Esophagus (tissue), 2 donors: Measurements from ENCODE around the gene PLXNC1. TPM values are rescaled to one million over a fixed set of nuclear protein-coding genes. Genes with fewer than 3 reads are reported as not detected.

Experiments
- H3K27ac ChIP-seq, 2 donors: one replicate each; pipeline ENCODE4 v1.5.1; 2013; ENCODE audit warnings: low read depth in 2 of 2, mild to moderate bottlenecking in 2 of 2, inconsistent platforms in 1 of 2, low read length in 1 of 2, moderate library complexity in 1 of 2
- H3K27me3 ChIP-seq, 2 donors: one replicate each; pipeline ENCODE4 v1.6.1; 2013; ENCODE audit warnings: low read length in 2 of 2, control low read depth in 1 of 2, mild to moderate bottlenecking in 1 of 2; ENCODE audit not compliant: insufficient read depth in 2 of 2, control insufficient read depth in 1 of 2
- H3K36me3 ChIP-seq, 2 donors: one replicate each; pipeline ENCODE4 v1.6.1; 2013; ENCODE audit warnings: low read length in 1 of 2; ENCODE audit not compliant: control insufficient read depth in 2 of 2, insufficient read depth in 2 of 2
- H3K4me1 ChIP-seq, 2 donors: one replicate each; pipeline ENCODE4 v1.6.1; 2013; ENCODE audit warnings: low read length in 1 of 2; ENCODE audit not compliant: control insufficient read depth in 2 of 2, insufficient read depth in 2 of 2
- H3K4me3 ChIP-seq, 2 donors: one replicate each; pipeline ENCODE4 v1.5.1; 2013; ENCODE audit warnings: low read length in 2 of 2, mild to moderate bottlenecking in 2 of 2, low read depth in 1 of 2, moderate library complexity in 1 of 2
- H3K9me3 ChIP-seq, 2 donors: one replicate each; pipeline ENCODE4 v1.6.1; 2013; ENCODE audit warnings: mild to moderate bottlenecking in 2 of 2, low read depth in 1 of 2, low read length in 1 of 2, moderate library complexity in 1 of 2; ENCODE audit not compliant: control insufficient read depth in 2 of 2, insufficient read depth in 1 of 2
- WGBS, 2 donors: extraction: QIAGEN DNeasy Blood & Tissue Kit; methylation state at CpG; one replicate each; pipeline ENCODE4 v1.1.7; 2013; 5-methylcytosine and 5-hydroxymethylcytosine counted together
- polyA plus RNA-seq, 2 donors: library from polyadenylated mRNA; stranded (reverse); fragments of 200-250 nt; gene quantifications; one replicate each; pipeline ENCODE4 v1.2.3, GENCODE V29; 2013
- donor health status: healthy with polysubstance abuse.
- donor health status: Bipolar disorder and iron deficiency.

The PLXNC1 gene
- polyA plus RNA-seq, 2 donors, result 0.24 to 0.41 TPM

DNA sequence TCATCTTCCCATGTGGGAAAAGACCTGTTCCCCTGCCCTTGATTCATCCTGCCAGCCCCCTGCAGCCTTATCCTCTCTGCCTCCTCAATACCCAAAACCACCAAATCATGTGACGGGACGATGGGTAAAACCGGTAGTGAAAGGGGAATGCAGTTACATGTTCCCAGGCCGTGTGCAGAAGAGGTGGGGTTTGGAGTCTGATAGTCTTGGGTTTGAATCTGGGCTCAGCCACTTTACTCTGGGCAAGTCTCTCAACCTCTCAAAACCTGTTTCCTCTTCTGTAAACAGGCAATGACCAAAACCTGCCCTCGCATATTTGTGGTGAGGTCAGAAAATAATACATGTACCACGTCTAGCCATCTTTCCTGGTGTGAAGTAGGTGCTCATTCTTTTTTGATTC is 123.0 kb downstream of the PLXNC1 start:
- Histone ChIP-seq H3K4me3 (no peak overlapping the region), H3K4me1 (no peaks in the 10 kb centered on the region), H3K27me3 (no peaks in the 10 kb centered on the region), H3K27ac (no peak overlapping the region), H3K9me3 (no peaks in the 10 kb centered on the region), H3K36me3 (no peaks in the 10 kb centered on the region)
- 75 to 79% methylated on average over 6 of the region's 6 CpGs for WGBS, 2 donors

DNA sequence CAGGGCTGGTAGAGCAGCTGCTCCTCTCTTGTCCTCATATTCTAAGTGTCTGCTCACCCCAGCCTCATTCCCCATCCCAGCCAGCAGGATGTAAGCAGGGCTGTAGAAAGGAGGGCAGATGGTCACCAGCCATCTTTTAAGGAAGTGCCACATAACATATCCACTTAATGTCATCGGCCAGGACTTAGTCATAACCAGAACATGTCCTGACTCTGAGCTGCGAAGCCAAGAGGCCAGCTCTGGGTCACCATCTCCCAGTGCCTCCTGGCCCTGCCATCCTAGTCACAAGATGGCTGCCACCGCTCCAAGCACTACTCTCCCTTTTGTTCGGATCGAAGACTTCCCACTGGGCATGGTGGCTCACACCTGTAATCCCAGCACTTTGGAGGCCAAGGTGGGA is 123.9 kb downstream of the PLXNC1 start:
- Histone ChIP-seq H3K4me3 (no peak overlapping the region), H3K4me1 (no peaks in the 10 kb centered on the region), H3K36me3 (no peaks in the 10 kb centered on the region), H3K27me3 (no peaks in the 10 kb centered on the region), H3K27ac (no peak overlapping the region), H3K9me3 (no peaks in the 10 kb centered on the region)
- WGBS, 2 donors, result 90 to 92% methylated on average over 5 of the region's 5 CpGs

DNA sequence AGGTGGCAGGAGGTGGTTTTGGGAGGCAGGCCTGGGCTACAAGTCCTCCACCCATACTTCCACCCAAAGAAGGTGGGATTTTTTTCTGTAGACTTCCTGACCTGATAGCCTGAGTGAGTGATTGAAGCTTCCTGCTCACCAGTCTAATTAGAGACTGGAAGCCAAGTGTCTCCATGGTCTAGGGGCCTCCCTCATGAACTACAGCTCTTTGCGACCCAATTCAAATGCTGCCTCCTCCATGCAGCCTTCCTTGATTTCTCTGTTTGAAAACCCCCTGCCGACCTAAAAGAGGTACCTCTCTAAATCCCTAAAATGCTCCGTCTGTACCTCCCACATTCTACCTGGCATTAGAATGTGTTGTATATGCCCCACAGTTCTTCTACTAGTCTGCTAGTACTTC is 124.9 kb downstream of the PLXNC1 start:
- WGBS, 2 donors, result 93 to 95% methylated on average over 3 of the region's 3 CpGs
- no peak overlapping the region for H3K27ac ChIP-seq

DNA sequence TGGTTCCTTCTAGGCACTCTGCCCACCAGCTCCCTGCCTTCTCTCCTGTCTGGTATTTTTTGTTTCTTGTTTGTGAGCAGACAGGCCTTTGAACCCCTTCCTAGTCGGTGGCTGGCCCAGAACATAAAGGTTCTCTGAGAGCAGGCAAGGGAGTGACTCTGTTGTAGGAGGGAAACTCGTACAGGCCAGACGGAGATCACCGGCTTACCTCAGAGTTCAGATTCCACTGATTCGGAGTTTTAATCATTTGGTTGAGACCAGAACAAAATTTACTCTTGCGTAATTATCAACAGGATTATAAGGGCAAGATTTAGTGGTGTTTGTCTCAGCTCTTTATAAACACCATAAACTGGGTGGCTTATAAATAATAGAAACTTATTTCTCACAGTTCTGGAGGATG is 128.3 kb downstream of the PLXNC1 start:
- H3K27me3 ChIP-seq, result no peaks in the 10 kb centered on the region
- no peaks in the 10 kb centered on the region for H3K9me3 ChIP-seq
- no peak overlapping the region for H3K4me3 ChIP-seq
- WGBS, 2 donors, result 79 to 90% methylated on average over 6 of the region's 6 CpGs
- H3K27ac ChIP-seq, result no peak overlapping the region
- H3K4me1 ChIP-seq, result no peaks in the 10 kb centered on the region
- H3K36me3 ChIP-seq, result no peaks in the 10 kb centered on the region

More for the DNA sequence above, 124.9 kb downstream of the PLXNC1 start:
- Histone ChIP-seq H3K36me3 (no peaks in the 10 kb centered on the region), H3K4me3 (no peak overlapping the region), H3K27me3 (no peaks in the 10 kb centered on the region), H3K9me3 (no peaks in the 10 kb centered on the region), H3K4me1 (no peaks in the 10 kb centered on the region)

DNA sequence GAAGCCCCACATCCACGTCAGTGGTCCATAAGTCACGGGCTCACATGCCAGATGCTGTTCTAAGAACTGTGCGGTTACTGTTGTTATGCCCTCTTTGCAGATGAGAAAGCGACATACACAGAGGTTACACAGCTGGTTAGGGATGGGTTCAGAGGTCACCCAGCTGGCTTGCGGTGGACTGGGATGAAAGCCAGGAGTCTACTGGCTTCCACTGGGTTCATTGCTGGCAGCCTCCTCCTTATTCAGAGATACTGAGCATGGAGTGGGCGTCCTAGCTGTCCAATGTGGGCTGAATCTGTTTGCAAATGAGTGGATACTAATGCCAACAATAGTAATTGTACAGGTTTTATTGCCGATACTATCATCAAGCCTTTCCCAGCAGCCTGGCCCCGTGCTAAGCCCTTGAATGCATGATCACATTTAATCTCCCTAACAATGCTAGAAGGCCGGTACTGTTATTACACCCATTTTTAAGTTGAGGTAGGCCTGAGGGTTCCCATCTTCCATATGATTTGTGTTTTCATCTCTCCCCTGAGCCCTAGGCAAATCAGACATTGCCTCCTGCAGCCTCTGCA is 129.1 kb downstream of the PLXNC1 start:
- Histone ChIP-seq H3K36me3 (no peaks in the 10 kb centered on the region), H3K27ac (no peak overlapping the region), H3K9me3 (no peaks in the 10 kb centered on the region), H3K4me3 (no peak overlapping the region), H3K4me1 (no peaks in the 10 kb centered on the region), H3K27me3 (no peaks in the 10 kb centered on the region)
- 77 to 87% methylated on average over 9 of the region's 9 CpGs for WGBS, 2 donors

DNA sequence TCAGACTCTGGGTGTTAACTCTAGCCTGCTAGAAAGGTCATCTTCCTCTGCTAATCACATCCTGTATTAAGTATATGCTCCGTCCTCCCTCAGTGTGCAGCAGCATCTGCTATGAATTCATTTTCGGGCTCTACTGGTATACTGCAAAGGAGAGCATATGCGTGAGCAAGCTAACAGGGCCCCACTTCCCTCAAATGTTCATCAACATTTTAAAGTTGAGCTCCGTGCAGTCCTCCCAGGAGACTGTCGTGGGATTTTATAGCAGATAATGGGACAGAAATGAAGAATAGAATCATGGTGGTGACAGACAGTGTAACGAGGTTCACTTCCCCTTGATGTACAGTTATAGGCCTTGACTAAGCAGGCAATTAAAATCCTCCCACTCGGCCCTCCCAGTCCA is 131.7 kb downstream of the PLXNC1 start:
- H3K9me3 ChIP-seq, result no peaks in the 10 kb centered on the region
- H3K4me3 ChIP-seq, result no peak overlapping the region
- no peaks in the 10 kb centered on the region for H3K27me3 ChIP-seq
- no peaks in the 10 kb centered on the region for H3K4me1 ChIP-seq
- WGBS, 2 donors, result 86 to 91% methylated on average over 7 of the region's 7 CpGs
- H3K36me3 ChIP-seq, result no peaks in the 10 kb centered on the region
- H3K27ac ChIP-seq, result no peak overlapping the region

DNA sequence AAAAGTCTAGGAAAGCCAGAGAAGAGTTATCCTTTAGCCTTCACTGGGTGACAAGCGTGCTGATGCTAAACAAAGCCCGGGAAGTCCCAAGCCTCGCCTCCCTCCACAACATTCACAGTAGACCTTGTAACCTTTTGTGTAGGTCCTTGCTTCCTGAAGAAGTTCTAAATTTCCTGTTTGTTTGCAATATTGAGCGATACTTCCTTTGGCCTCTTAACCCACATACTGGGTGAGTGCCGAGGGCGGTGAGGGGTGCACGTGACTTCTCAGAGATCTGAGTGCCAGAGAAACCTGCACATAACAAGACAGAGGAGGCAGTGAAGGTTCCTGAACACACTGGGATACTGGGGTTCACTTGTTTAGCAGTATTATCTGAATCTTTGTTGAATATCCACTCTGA is 134.3 kb downstream of the PLXNC1 start:
- 65 to 75% methylated on average over 7 of the region's 7 CpGs for WGBS, 2 donors
- Histone ChIP-seq H3K4me1 (no peaks in the 10 kb centered on the region), H3K4me3 (no peak overlapping the region), H3K27me3 (no peaks in the 10 kb centered on the region), H3K9me3 (no peaks in the 10 kb centered on the region), H3K36me3 (no peaks in the 10 kb centered on the region), H3K27ac (no peak overlapping the region)

DNA sequence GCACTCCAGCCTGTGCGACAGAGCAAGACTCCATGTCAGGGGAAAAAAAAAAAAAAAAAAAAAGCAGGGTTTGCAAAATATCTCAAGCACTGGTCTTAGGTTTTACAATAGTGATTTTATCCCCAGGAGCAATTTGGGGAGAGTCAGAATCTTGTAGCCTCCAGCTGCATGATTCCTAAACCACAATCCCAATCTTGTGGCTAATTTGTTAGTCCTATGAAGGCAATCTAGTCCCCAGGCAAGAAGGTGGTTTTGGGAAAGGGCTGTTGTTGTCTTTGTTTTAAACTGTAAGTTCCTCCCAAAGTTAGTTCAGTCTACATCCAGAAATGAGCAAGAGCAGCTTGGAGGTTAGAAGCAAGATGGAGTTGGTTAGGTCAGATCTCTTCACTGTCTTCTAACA is 135.7 kb downstream of the PLXNC1 start:
- H3K9me3 ChIP-seq, result no peaks in the 10 kb centered on the region
- no peak overlapping the region for H3K4me3 ChIP-seq
- H3K27ac ChIP-seq, result no peak overlapping the region
- H3K27me3 ChIP-seq, result no peaks in the 10 kb centered on the region
- H3K4me1 ChIP-seq, result no peaks in the 10 kb centered on the region
- WGBS, 2 donors, result 98 to 100% methylated on average over 1 of the region's 1 CpG
- no peaks in the 10 kb centered on the region for H3K36me3 ChIP-seq

DNA sequence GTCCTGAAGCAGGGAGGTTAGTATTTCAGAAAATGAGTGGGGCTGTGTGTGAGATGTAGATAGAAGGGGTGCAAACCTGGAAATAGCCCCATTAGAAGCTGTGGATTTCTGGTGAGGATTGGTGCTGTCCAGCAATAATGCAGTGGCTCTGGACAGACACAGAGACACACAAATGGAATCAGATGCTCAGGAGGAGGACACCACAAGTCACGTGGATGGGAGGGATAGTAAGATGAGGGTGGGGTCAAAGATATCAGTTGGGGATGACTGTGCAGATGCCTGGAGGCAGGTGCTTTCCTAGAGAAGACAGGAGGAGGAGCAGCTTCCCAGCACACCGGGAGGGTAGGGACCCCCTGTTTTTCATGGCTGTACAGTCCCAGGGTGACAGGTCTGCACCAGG is 136.5 kb downstream of the PLXNC1 start:
- Histone ChIP-seq H3K4me3 (no peak overlapping the region), H3K36me3 (no peaks in the 10 kb centered on the region), H3K4me1 (no peaks in the 10 kb centered on the region), H3K9me3 (no peaks in the 10 kb centered on the region), H3K27me3 (no peaks in the 10 kb centered on the region), H3K27ac (no peak overlapping the region)
- 63 to 64% methylated on average over 2 of the region's 2 CpGs for WGBS, 2 donors

DNA sequence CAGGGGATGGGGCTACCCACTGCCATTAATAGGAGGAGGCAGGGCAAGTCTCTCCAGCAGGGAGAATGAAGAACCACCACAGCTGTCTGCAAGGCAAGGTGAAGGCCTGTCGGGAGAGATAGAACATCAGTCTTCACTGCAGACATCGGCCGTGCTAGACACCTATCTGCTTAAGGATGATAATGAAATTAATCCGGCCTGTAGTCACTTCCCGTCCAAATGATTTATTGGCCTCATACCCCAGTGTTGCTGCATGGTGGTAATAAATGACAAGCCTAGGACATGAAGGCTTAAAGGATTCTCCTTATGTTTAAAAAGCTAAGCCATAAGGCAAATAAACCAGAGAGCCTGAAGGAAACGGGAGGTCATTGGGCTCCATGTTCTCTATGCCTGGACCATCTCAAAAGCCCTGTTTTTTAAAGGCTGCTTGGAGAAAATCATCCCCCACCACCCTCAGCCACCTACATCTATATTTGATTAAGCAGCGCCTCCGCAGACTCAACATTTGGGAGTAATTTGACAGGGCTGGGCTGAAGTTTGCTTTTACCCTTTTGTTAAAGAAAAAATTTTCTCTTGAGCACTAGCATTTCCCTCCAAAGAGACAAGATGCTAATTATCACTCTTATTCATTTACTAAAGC is 137.7 kb downstream of the PLXNC1 start:
- Histone ChIP-seq H3K9me3 (no peaks in the 10 kb centered on the region), H3K36me3 (no peaks in the 10 kb centered on the region), H3K4me3 (no peak overlapping the region), H3K27me3 (no peaks in the 10 kb centered on the region), H3K27ac (no peak overlapping the region), H3K4me1 (peaks cover 0 to 2% of the 10 kb centered on the region in 2 donors)
- WGBS, 2 donors, result 76 to 81% methylated on average over 8 of the region's 8 CpGs
